ENCODE data around the gene CDH13.

Gene CDH13

DNA sequence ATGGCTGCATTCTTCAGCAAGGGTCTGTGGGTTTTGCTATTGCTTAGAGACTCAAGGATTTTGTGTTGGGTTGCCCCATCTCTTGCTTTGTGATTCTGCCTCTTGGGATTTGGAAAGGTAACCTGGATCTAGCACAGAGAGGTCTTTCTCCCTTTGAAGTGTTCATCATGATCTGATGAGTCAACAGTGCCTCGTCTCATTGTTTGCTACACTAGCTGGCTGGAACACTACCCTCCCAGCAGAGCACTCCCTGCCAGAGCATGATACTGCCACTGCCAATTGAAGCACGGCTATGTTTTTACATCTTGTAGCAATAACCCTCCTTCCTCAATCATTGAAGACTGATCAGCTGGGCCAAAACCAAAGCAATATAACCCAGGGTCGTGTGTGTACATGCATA is 361.0 kb downstream of the CDH13 start:
- no peaks in the 10 kb centered on the region for H3K4me1 Mint-ChIP-seq (ENCODE audit: low read depth)
- no peak overlapping the region for H3K4me3 Mint-ChIP-seq
- H3K9me3 Mint-ChIP-seq: peaks cover 6% of the 10 kb centered on the region
- peaks cover 5% of the 10 kb centered on the region for H3K27me3 Mint-ChIP-seq (ENCODE audit: low read depth)
- H3K27ac Mint-ChIP-seq: no peak overlapping the region
- H3K36me3 Mint-ChIP-seq (ENCODE audit: low read depth): no peaks in the 10 kb centered on the region

DNA sequence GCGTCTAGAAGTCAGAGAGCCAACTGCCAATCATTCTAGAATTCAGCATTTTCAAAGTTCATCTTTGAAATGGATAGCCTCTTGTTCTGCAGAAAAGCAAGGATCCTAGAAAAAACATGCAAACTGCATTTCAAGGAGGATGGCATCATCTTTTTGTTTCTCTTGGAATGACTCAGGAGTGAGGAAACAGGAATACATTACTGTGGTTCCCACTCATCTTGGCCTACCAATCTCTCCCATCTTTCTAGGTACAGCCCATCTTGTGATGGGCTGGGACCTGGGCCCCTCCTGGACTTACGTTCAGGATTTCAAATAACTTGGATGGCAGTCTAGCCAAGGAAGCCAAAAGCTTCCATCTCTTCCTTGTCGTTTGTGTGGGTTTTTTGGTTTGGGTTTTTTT is 363.4 kb downstream of the CDH13 start:
- no peaks in the 10 kb centered on the region for H3K36me3 Mint-ChIP-seq (ENCODE audit: low read depth)
- H3K4me3 Mint-ChIP-seq: no peak overlapping the region
- H3K9me3 Mint-ChIP-seq: peaks cover 6% of the 10 kb centered on the region
- no peaks in the 10 kb centered on the region for H3K4me1 Mint-ChIP-seq (ENCODE audit: low read depth)
- H3K27ac Mint-ChIP-seq: no peak overlapping the region
- no peaks in the 10 kb centered on the region for H3K27me3 Mint-ChIP-seq (ENCODE audit: low read depth)

DNA sequence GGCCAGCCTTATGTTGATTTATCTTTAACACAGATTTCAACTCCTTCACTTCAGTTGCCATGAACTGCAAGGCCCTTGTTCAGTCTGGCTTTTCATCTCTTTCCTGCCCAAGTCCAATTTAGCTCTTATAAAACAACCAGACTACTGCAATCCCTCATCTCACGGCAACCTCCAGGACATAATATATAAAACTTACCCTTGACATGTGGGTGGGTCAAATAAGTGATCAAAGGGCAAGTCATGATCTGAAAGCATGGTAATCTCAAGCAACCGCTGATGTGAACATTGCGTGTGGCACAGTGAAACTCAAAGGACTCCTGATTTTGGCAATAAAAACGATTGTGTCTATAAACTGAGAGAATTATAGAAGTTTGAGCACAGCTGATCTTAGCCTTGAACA is 364.6 kb downstream of the CDH13 start:
- Mint-ChIP-seq H3K9me3 (peaks cover 6% of the 10 kb centered on the region), H3K27ac (no peak overlapping the region), H3K36me3 (ENCODE audit: low read depth) (no peaks in the 10 kb centered on the region), H3K4me3 (no peak overlapping the region), H3K27me3 (ENCODE audit: low read depth) (no peaks in the 10 kb centered on the region), H3K4me1 (ENCODE audit: low read depth) (no peaks in the 10 kb centered on the region)

DNA sequence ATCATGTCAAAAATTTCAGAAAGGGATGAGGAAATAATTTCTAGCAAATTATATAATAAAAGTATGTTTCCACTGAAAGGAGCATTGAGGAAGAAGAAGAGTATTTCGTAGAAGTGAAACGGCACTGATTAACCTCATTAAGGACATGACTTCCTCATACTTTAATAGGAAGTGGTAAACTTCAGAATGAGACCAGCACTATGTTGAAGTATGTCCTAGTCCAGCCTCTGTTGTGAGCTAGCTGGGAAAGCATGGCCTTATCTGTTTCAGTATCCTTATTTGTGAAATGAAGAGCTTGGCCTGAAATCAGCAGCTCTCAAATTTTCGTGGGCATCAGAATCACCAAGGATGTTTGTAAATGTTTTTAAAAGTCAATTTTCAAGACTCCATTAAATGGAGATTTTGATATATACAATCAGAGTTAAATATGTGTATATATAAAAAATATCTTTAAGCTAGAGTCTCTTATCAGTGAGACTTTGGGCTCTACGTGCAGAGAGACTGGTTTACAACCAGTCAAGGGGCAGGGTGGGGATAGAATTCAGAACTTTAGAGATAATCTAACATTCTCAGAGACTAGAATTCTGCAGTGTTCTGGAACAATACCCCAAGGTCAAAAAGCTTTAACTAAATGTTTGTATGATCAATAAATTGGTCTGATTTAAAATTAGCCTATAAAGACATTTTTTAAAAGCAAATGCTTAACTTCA is 365.4 kb downstream of the CDH13 start:
- Mint-ChIP-seq H3K9me3 (peaks cover 6% of the 10 kb centered on the region), H3K4me3 (no peak overlapping the region), H3K27ac (no peak overlapping the region), H3K36me3 (ENCODE audit: low read depth) (no peaks in the 10 kb centered on the region), H3K27me3 (ENCODE audit: low read depth) (no peaks in the 10 kb centered on the region), H3K4me1 (ENCODE audit: low read depth) (no peaks in the 10 kb centered on the region)

GRCh38 chr16:82992786-82993185 is 366.0 kb downstream of the CDH13 start:
- Mint-ChIP-seq H3K4me1 (ENCODE audit: low read depth) (no peaks in the 10 kb centered on the region), H3K27ac (no peak overlapping the region), H3K9me3 (peaks cover 6% of the 10 kb centered on the region), H3K4me3 (no peak overlapping the region), H3K27me3 (ENCODE audit: low read depth) (no peaks in the 10 kb centered on the region), H3K36me3 (ENCODE audit: low read depth) (no peaks in the 10 kb centered on the region)

DNA sequence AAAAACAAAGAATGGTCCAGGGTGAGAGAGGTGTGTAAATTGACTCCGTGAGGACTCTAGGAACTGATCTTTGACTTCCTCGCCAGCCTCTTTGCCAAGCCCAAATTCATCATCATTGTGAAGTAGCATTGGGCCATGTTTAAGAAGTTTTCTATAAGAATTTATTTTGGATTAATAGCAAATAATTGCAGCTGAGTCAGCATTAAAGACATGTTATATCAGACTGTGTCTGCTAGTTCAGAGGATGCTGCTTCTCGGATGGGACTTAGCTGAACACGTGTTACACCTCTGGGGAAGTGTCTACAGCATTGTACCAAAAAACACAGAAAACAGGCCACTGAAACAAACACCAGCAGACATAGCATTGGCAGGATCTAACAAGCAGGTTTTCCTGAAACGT is 366.6 kb downstream of the CDH13 start:
- Mint-ChIP-seq H3K36me3 (ENCODE audit: low read depth) (no peaks in the 10 kb centered on the region), H3K27me3 (ENCODE audit: low read depth) (no peaks in the 10 kb centered on the region), H3K4me1 (ENCODE audit: low read depth) (no peaks in the 10 kb centered on the region), H3K4me3 (no peak overlapping the region), H3K27ac (no peak overlapping the region), H3K9me3 (peaks cover 6% of the 10 kb centered on the region)

GRCh38 chr16:82993926-82994325 is 367.2 kb downstream of the CDH13 start:
- H3K27me3 Mint-ChIP-seq (ENCODE audit: low read depth): no peaks in the 10 kb centered on the region
- no peak overlapping the region for H3K27ac Mint-ChIP-seq
- H3K9me3 Mint-ChIP-seq: peaks cover 6% of the 10 kb centered on the region
- H3K4me1 Mint-ChIP-seq (ENCODE audit: low read depth): no peaks in the 10 kb centered on the region
- no peaks in the 10 kb centered on the region for H3K36me3 Mint-ChIP-seq (ENCODE audit: low read depth)
- H3K4me3 Mint-ChIP-seq: no peak overlapping the region

DNA sequence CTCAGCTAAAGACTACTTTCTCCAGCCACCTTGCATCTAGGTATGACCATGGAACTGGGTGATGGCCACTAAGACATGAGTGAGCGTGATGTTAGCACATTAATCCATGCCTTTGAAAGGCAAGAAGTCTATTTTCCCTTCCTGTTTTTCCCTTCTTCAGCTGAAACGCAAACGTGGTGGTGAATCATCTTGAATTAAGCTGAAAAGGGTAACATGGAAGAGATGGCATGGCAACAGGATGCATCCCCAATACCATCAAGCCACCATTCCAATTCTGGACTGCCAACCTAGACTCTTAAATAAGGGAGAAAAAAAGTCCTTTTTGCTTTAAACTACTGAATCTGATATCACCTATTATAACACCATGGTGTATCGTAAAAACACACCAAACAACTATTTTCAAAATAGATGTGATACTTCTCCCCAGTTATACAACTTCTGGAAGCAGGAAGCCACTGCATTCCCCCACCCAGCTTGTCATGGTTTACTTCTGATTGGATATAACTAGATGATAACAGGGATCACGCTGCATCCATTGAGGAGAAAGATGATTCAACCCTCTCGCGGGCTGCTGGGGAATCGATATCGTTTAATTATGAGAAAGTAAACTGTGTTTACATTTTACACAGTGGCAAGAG is 368.6 kb downstream of the CDH13 start:
- H3K27ac Mint-ChIP-seq: no peak overlapping the region
- no peaks in the 10 kb centered on the region for H3K36me3 Mint-ChIP-seq (ENCODE audit: low read depth)
- no peaks in the 10 kb centered on the region for H3K27me3 Mint-ChIP-seq (ENCODE audit: low read depth)
- no peak overlapping the region for H3K4me3 Mint-ChIP-seq
- no peaks in the 10 kb centered on the region for H3K4me1 Mint-ChIP-seq (ENCODE audit: low read depth)
- no peaks in the 10 kb centered on the region for H3K9me3 Mint-ChIP-seq

- Mint-ChIP-seq H3K4me1 (ENCODE audit: low read depth) (no peaks in the 10 kb centered on the region), H3K9me3 (no peaks in the 10 kb centered on the region), H3K27me3 (ENCODE audit: low read depth) (no peaks in the 10 kb centered on the region), H3K36me3 (ENCODE audit: low read depth) (no peaks in the 10 kb centered on the region), H3K27ac (no peak overlapping the region), H3K4me3 (no peak overlapping the region)
Observed at GRCh38 chr16:82995924-82996441, 369.2 kb downstream of the CDH13 start.

DNA sequence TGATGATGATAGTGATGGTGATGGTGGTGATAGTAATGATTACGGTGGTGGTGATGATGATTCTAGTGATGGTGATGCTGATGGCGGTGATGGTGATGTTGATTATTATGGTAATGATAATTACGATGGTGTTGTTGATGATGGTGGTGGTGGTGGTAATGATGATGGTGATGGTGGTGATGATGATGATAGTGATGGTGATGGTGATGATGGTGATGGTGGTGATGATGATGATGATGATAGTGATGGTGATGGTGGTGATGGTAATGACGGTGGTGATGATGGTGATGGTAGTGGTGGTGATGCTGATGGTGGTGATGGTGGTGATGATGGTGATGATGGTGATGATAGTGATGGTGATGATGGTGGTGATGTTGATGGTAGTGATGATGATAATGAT is 370.0 kb downstream of the CDH13 start:
- Mint-ChIP-seq H3K4me1 (ENCODE audit: low read depth) (no peaks in the 10 kb centered on the region), H3K27me3 (ENCODE audit: low read depth) (no peaks in the 10 kb centered on the region)

GRCh38 chr16:82999711-83000110 is 372.9 kb downstream of the CDH13 start:
- H3K9me3 Mint-ChIP-seq: no peaks in the 10 kb centered on the region
- no peak overlapping the region for H3K4me3 Mint-ChIP-seq
- no peaks in the 10 kb centered on the region for H3K4me1 Mint-ChIP-seq (ENCODE audit: low read depth)
- H3K36me3 Mint-ChIP-seq (ENCODE audit: low read depth): no peaks in the 10 kb centered on the region
- no peaks in the 10 kb centered on the region for H3K27me3 Mint-ChIP-seq (ENCODE audit: low read depth)
- H3K27ac Mint-ChIP-seq: no peak overlapping the region

More for the DNA sequence above, 370.0 kb downstream of the CDH13 start:
- Mint-ChIP-seq H3K9me3 (no peaks in the 10 kb centered on the region), H3K27ac (no peak overlapping the region), H3K36me3 (ENCODE audit: low read depth) (no peaks in the 10 kb centered on the region), H3K4me3 (no peak overlapping the region)

- Mint-ChIP-seq H3K4me1 (ENCODE audit: low read depth) (no peaks in the 10 kb centered on the region), H3K27ac (no peak overlapping the region), H3K36me3 (ENCODE audit: low read depth) (no peaks in the 10 kb centered on the region), H3K9me3 (no peaks in the 10 kb centered on the region), H3K27me3 (ENCODE audit: low read depth) (no peaks in the 10 kb centered on the region), H3K4me3 (no peak overlapping the region)
Observed at GRCh38 chr16:83002351-83003334, 375.9 kb downstream of the CDH13 start.

DNA sequence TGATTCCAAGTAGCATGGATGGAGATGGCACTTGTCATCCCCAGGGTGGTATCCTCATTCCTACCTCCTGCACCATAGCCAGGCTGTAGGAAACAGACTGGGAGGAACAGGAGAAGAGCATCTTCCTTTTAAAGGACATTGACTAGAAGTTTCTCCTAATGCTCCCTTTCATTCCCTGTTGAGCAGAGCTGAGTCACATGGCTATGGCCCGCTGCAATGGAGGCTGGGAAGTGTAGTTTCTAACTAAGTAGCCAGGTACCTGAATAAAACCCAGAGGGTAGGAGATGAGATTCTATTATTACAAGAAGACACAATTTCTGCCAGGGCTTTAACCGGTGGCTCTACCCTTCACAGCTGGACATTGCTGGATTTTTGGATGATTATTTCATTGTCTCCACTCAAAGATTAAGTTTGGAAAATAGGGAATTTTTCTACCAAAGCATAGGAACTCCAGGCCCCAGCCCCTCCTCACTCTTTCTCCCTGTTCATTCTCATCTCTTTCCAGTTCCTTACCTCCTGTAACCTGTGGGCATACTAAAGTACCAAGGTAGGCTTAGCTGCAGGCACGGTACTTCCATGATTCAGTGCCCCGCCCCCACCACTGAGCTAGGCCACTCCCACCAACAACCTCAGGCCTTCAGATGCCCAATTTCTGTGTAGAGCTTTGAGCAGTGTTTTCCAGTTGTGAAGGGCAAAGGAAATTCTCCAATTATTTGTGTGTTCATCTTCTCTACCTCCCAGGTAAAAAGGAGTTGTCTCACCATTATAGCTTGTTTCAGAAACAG is 378.3 kb downstream of the CDH13 start:
- H3K9me3 Mint-ChIP-seq: no peaks in the 10 kb centered on the region
- H3K27ac Mint-ChIP-seq: no peak overlapping the region
- H3K4me1 Mint-ChIP-seq (ENCODE audit: low read depth): no peaks in the 10 kb centered on the region
- no peaks in the 10 kb centered on the region for H3K36me3 Mint-ChIP-seq (ENCODE audit: low read depth)
- peaks cover 6% of the 10 kb centered on the region for H3K27me3 Mint-ChIP-seq (ENCODE audit: low read depth)
- no peak overlapping the region for H3K4me3 Mint-ChIP-seq

GRCh38 chr16:83005653-83006160 is 378.9 kb downstream of the CDH13 start:
- peaks cover 6% of the 10 kb centered on the region for H3K27me3 Mint-ChIP-seq (ENCODE audit: low read depth)
- H3K9me3 Mint-ChIP-seq: no peaks in the 10 kb centered on the region
- no peaks in the 10 kb centered on the region for H3K36me3 Mint-ChIP-seq (ENCODE audit: low read depth)
- H3K4me3 Mint-ChIP-seq: no peak overlapping the region
- no peak overlapping the region for H3K27ac Mint-ChIP-seq
- no peaks in the 10 kb centered on the region for H3K4me1 Mint-ChIP-seq (ENCODE audit: low read depth)
